Endometrial microvascular endothelial cells (primary cell): ENCODE results near the gene GTPBP4. TPM values are rescaled to one million over a fixed set of nuclear protein-coding genes. Genes with fewer than 3 reads are reported as not detected.
"Not testable (repeated sequence)": the region's sequence is repeated elsewhere in the genome, so short reads cannot be mapped to it uniquely, and the experiment has no call there.

Experiments used
- in situ Hi-C: cut with HindIII; loops from 2 replicates; pipeline ENCODE4 v1.10.0; 2017; ENCODE audit warnings: low sequenced_read_pairs, low pct_unique_long_range_greater_than_20kb; ENCODE audit errors: inconsistent ontology term
- total RNA-seq: library from RNA; depleted of rRNA; stranded (reverse); fragments of >200 nt; gene quantifications from one replicate; pipeline ENCODE4 v1.2.3, GENCODE V29; 2015; ENCODE audit errors: inconsistent ontology term

GTPBP4 gene
- total RNA-seq, 1 donor from 2014 or later: 24.8 TPM

GRCh38 chr10:1010703-1011102, 22.5 kb downstream of the GTPBP4 start:
- in situ Hi-C loops: no loop called here

GRCh38 chr10:1011696-1012095, 23.5 kb downstream of the GTPBP4 start:
- in situ Hi-C loops: no loop called here

- in situ Hi-C loops: no loop called here
Observed at GRCh38 chr10:1015688-1016087, 27.5 kb downstream of the GTPBP4 start.

- in situ Hi-C loops: no loop called here
Observed at GRCh38 chr10:1019362-1019761, 31.1 kb downstream of the GTPBP4 start.

- in situ Hi-C loops: no loop called here
Observed at GRCh38 chr10:1020460-1020859, 32.2 kb downstream of the GTPBP4 start.

- in situ Hi-C loops: no loop called here
Observed at GRCh38 chr10:1020958-1021357, 32.7 kb downstream of the GTPBP4 start.

- in situ Hi-C loops: no loop called here
Observed at GRCh38 chr10:1022413-1022812, 34.2 kb downstream of the GTPBP4 start.

GRCh38 chr10:1024103-1024502, 35.9 kb downstream of the GTPBP4 start:
- in situ Hi-C loops: no loop called here

GRCh38 chr10:1025683-1026082, 37.4 kb downstream of the GTPBP4 start, which contains the start of gene IDI2:
Gene IDI2 (minus strand): TSS chr10:1025859. CDS start chr10:1024723, 1,136 bp downstream.
- in situ Hi-C loops: no loop called here

GRCh38 chr10:1026578-1026977, 38.3 kb downstream of the GTPBP4 start:
- in situ Hi-C loops: no loop called here

GRCh38 chr10:1029838-1030237, 41.6 kb downstream of the GTPBP4 start:
- in situ Hi-C loops: no loop called here

- in situ Hi-C loops: no loop called here
Observed at GRCh38 chr10:1033601-1034000, 45.4 kb downstream of the GTPBP4 start.

- in situ Hi-C loops: no loop called here
Observed at GRCh38 chr10:1034758-1035157, 46.5 kb downstream of the GTPBP4 start.

- in situ Hi-C loops: no loop called here
Observed at GRCh38 chr10:1035201-1035600, 47.0 kb downstream of the GTPBP4 start.

GRCh38 chr10:1036341-1036791, 48.1 kb downstream of the GTPBP4 start:
- in situ Hi-C loops: no loop called here

- in situ Hi-C loops: no loop called here
Observed at GRCh38 chr10:1037098-1037497, 48.9 kb downstream of the GTPBP4 start.

- in situ Hi-C loops: not testable (repeated sequence)
Observed at GRCh38 chr10:1038769-1039168, 50.5 kb downstream of the GTPBP4 start.

GRCh38 chr10:1040133-1040532, 51.9 kb downstream of the GTPBP4 start:
- in situ Hi-C loops: no loop called here

GRCh38 chr10:1041514-1041913, 53.3 kb downstream of the GTPBP4 start:
- in situ Hi-C loops: no loop called here

GRCh38 chr10:1043532-1043995, 55.3 kb downstream of the GTPBP4 start:
- in situ Hi-C loops: no loop called here

- in situ Hi-C loops: no loop called here
Observed at GRCh38 chr10:1044146-1044545, 55.9 kb downstream of the GTPBP4 start.
